Parathyroid adenoma (tissue), 2 donors: ENCODE measurements around the gene ADAMTS4.

ENCODE experiments used
- H2AFZ ChIP-seq: fragments of 300-600 bp; sonication (generic); one replicate; pipeline ENCODE4 v1.7.0; 2017; ENCODE audit warnings: antibody characterized with exemption, mild to moderate bottlenecking
- H3K27ac ChIP-seq: fragments of 300-600 bp; sonication (generic); one replicate; pipeline ENCODE4 v1.7.0; 2017
- H3K27me3 ChIP-seq: fragments of 300-600 bp; sonication (generic); one replicate; pipeline ENCODE4 v1.7.0; 2017; ENCODE audit warnings: low read length; ENCODE audit not compliant: control insufficient read depth, insufficient read depth
- H3K36me3 ChIP-seq: fragments of 300-600 bp; sonication (generic); one replicate; pipeline ENCODE4 v1.7.0; 2017; ENCODE audit warnings: low read length; ENCODE audit not compliant: control insufficient read depth, insufficient read depth
- H3K4me1 ChIP-seq: fragments of 300-600 bp; sonication (generic); one replicate; pipeline ENCODE4 v1.7.0; 2017; ENCODE audit warnings: control low read depth
- H3K4me2 ChIP-seq: fragments of 300-600 bp; sonication (generic); one replicate; pipeline ENCODE4 v1.7.0; 2017; ENCODE audit warnings: low read length
- H3K4me3 ChIP-seq: fragments of 300-600 bp; sonication (generic); one replicate; pipeline ENCODE4 v1.7.0; 2017; ENCODE audit warnings: low read depth, low read length
- H3K79me2 ChIP-seq: fragments of 300-600 bp; sonication (generic); one replicate; pipeline ENCODE4 v1.7.0; 2017; ENCODE audit warnings: control low read depth
- H3K9ac ChIP-seq: fragments of 300-600 bp; sonication (generic); one replicate; pipeline ENCODE4 v1.7.0; 2017; ENCODE audit warnings: mild to moderate bottlenecking
- H3K9me3 ChIP-seq: fragments of 300-600 bp; sonication (generic); one replicate; pipeline ENCODE4 v1.7.0; 2017; ENCODE audit warnings: low read length; ENCODE audit not compliant: control insufficient read depth
- TF ChIP-seq, protein P1 (sequence below): fragments of 300-600 bp; sonication (generic); IDR thresholded peaks from one replicate; pipeline ENCODE4 v1.7.0; 2017; ENCODE audit warnings: antibody characterized with exemption, mild to moderate bottlenecking
- donor health status: primary hyperparathyroidism.

Gene ADAMTS4

DNA sequence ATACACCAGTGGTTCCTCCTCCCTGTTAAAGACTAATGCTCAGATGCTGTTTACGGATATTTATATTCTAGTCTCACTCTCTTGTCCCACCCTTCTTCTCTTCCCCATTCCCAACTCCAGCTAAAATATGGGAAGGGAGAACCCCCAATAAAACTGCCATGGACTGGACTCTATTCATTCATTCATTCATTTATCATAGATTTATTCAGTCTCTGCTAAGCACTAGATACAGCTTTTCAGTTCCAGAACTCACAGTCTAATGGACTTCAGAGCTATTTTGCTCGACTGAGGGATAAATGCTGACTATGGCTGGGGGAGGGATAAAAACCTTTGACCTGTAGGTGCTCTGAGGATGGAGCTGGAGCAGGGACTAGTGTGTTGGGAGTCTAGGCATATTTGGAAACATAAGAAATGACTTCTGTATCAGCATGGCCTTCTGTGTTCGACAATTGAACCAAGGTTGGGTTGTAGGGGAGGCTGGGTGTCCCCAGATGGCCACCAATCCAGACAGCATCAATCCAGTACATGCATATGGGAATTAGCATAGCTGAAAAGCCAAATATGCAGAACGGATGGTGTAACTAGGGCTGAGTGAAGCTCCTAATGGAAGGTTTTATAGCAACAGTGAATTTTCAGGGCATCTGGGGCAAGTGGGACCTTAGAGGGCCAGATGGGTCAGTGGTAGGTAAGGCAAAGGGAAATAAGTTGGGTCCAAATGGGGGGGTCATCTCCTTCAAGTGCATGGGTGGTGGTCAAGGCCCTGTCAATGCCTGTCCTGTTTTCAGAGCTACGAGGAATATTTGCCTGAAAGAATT, 20.4 kb upstream of the ADAMTS4 start:
- Histone ChIP-seq H3K27ac (no peak overlapping the region), H2AFZ (no peak overlapping the region)

DNA sequence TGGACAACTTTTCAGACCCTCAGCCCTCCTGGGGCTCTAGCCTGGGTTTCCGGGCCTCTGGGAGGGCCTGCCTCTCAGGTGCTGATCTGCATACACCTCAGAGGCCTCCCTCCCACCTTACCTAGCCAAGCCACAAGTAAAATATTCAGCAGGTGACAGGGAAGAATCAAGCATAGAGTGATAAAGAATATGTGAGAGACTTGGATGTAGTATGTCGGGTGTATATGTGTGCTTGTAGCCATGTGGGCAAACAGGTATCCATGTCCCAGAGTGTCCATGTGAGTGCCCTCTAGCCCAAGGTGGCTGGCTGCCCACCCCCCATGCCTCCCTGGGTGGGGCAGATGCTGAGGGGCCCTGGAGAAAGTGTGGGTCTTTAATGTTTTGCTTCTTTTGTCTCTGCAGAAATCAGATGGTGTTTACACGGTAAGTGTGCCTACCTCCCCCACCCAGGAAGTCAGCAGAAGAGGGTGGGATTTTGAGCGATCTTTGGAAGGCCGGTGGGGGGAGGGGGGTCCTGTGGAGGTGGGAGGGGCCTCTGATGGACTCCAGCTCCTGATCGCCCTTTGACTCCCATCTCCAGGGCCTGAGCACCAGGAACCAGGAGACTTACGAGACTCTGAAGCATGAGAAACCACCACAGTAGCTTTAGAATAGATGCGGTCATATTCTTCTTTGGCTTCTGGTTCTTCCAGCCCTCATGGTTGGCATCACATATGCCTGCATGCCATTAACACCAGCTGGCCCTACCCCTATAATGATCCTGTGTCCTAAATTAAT, 19.6 kb upstream of the ADAMTS4 start:
- TF ChIP-seq, protein P1, sequence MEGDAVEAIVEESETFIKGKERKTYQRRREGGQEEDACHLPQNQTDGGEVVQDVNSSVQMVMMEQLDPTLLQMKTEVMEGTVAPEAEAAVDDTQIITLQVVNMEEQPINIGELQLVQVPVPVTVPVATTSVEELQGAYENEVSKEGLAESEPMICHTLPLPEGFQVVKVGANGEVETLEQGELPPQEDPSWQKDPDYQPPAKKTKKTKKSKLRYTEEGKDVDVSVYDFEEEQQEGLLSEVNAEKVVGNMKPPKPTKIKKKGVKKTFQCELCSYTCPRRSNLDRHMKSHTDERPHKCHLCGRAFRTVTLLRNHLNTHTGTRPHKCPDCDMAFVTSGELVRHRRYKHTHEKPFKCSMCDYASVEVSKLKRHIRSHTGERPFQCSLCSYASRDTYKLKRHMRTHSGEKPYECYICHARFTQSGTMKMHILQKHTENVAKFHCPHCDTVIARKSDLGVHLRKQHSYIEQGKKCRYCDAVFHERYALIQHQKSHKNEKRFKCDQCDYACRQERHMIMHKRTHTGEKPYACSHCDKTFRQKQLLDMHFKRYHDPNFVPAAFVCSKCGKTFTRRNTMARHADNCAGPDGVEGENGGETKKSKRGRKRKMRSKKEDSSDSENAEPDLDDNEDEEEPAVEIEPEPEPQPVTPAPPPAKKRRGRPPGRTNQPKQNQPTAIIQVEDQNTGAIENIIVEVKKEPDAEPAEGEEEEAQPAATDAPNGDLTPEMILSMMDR: no peak
- Histone ChIP-seq H3K36me3 (no peaks in the 10 kb centered on the region), H2AFZ (no peak overlapping the region), H3K4me3 (no peak overlapping the region), H3K4me1 (peaks cover 4% of the 10 kb centered on the region), H3K27ac (no peak overlapping the region), H3K4me2 (no peak overlapping the region), H3K9ac (no peak overlapping the region), H3K27me3 (no peaks in the 10 kb centered on the region), H3K9me3 (no peaks in the 10 kb centered on the region), H3K79me2 (no peaks in the 10 kb centered on the region)

More for the DNA sequence above, 20.4 kb upstream of the ADAMTS4 start:
- Histone ChIP-seq H3K4me1 (peaks cover 4% of the 10 kb centered on the region), H3K9ac (no peak overlapping the region), H3K36me3 (no peaks in the 10 kb centered on the region), H3K4me3 (no peak overlapping the region), H3K27me3 (no peaks in the 10 kb centered on the region), H3K4me2 (no peak overlapping the region), H3K9me3 (no peaks in the 10 kb centered on the region), H3K79me2 (no peaks in the 10 kb centered on the region)
- TF ChIP-seq, protein P1: no peak

DNA sequence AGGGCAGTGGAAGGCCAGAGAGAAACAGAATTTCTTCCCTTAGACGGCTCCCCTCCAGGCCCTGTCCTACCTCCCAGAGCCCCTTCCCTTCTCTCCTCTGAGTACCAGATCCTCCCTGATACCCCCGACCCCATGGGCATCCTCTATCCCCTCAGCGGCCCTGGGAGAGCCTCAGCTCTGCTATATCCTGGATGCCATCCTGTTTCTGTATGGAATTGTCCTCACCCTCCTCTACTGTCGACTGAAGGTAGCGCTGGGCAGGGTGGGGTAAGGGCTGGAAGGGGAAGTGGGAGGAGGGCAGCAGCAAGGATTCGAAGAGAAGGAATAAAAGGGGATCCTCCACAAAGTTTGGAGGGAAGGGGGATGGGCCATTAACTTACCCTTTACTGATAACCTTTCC, 19.0 kb upstream of the ADAMTS4 start:
- Histone ChIP-seq H3K4me2 (no peak overlapping the region), H3K27ac (no peak overlapping the region), H3K9me3 (no peaks in the 10 kb centered on the region), H3K4me3 (no peak overlapping the region), H2AFZ (no peak overlapping the region), H3K79me2 (no peaks in the 10 kb centered on the region), H3K27me3 (no peaks in the 10 kb centered on the region), H3K36me3 (no peaks in the 10 kb centered on the region), H3K4me1 (peaks cover 4% of the 10 kb centered on the region), H3K9ac (no peak overlapping the region)
- TF ChIP-seq, protein P1: no peak

DNA sequence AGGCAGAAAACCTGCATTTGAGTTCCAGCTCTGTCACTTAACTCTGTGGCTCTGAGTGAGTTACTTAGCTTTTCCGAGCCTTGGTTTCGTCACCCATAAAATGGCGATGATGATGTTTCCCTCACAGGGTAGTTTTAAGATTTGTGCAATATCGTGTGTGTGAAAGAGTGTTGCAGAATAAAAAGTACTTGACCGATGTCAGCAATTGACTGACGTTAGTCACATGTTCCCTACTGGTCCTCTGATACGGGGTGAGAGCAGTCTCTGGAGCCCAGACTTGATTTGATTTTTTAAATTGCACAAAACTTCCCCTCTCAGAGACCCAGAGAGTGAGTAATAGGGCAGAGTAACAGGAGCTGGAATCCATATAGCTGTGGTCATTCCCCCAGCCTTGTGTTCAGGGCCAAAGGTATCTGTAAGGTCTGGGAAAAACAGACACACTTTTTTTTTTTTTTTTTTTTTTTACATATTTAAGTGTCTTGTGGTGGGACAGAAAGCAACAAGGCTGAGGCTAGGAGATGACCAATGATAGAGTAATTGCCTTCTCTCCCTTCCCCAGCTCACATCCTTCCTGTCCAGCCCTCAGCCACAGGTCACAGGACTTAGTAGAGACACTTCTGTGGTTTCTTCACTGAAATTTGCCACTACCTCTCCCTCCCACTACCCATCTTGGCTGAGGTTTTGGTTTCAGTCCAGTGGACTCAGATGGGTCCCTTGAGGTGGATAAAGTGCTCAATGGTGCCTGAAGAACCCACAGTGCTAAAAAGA, 18.3 kb upstream of the ADAMTS4 start:
- H3K9me3 ChIP-seq: no peaks in the 10 kb centered on the region
- no peak overlapping the region for H3K9ac ChIP-seq
- TF ChIP-seq, protein P1: no peak
- peak overlapping the region; percentile 33 for H3K27ac ChIP-seq
- H2AFZ ChIP-seq: no peak overlapping the region
- H3K4me1 ChIP-seq: peaks cover 4% of the 10 kb centered on the region
- no peak overlapping the region for H3K4me3 ChIP-seq
- H3K27me3 ChIP-seq: no peaks in the 10 kb centered on the region
- H3K4me2 ChIP-seq: no peak overlapping the region
- H3K79me2 ChIP-seq: no peaks in the 10 kb centered on the region
- H3K36me3 ChIP-seq: no peaks in the 10 kb centered on the region
